Activated CD8-positive, alpha-beta T cell treated with anti-CD3 and anti-CD28 coated beads for 36 hours (primary cell): Measurements from ENCODE around the gene ROCK2. TPM values are rescaled to one million over a fixed set of nuclear protein-coding genes. Genes with fewer than 3 reads are reported as not detected.

Source experiments
- ATAC-seq: fragments of 200-7000 bp; cut with Tn5 transposase; one replicate; pipeline ENCODE4 v1.10.0; 2021; ENCODE audit warnings: mild to moderate bottlenecking, moderate library complexity
- CTCF ChIA-PET: fragments of 350-600 bp; sonication (Branson Sonifier 250); formaldehyde crosslinking; loops from one replicate; lab custom pipeline; 2021; ENCODE audit warnings: antibody characterized with exemption; lab: Charles Lee
- POLR2A ChIA-PET: fragments of 350-600 bp; sonication (Branson Sonifier 250); formaldehyde crosslinking; loops from one replicate; lab custom pipeline; 2021; ENCODE audit warnings: antibody characterized with exemption; lab: Charles Lee
- DNase-seq: peaks from one replicate; pipeline ENCODE4 v3.0.0-alpha.2; 2020
- H3K27ac Mint-ChIP-seq: one replicate; pipeline ENCODE4 v1.8.0; 2021; ENCODE audit warnings: mild to moderate bottlenecking, mixed read lengths
- H3K27me3 Mint-ChIP-seq: one replicate; pipeline ENCODE4 v1.8.0; 2021; ENCODE audit warnings: mixed read lengths
- H3K36me3 Mint-ChIP-seq: one replicate; pipeline ENCODE4 v1.8.0; 2021; ENCODE audit warnings: low read depth, mixed read lengths
- H3K4me1 Mint-ChIP-seq: one replicate; pipeline ENCODE4 v1.8.0; 2021; ENCODE audit warnings: low read depth, mixed read lengths
- H3K4me3 Mint-ChIP-seq: one replicate; pipeline ENCODE4 v1.8.0; 2021; ENCODE audit warnings: mild to moderate bottlenecking, moderate library complexity, mixed read lengths
- H3K9me3 Mint-ChIP-seq: one replicate; pipeline ENCODE4 v1.8.0; 2021; ENCODE audit warnings: mixed read lengths
- intact Hi-C: fragments of 100-400 bp; cut with micrococcal nuclease; formaldehyde crosslinking; loops from one replicate; pipeline ENCODE4 v1.10.0; 2022
- total RNA-seq, 2 experiments: library from RNA; stranded (reverse); gene quantifications; one replicate each; pipeline ENCODE4 v1.2.3, GENCODE V29; 2021
- TF ChIP-seq, protein P1 (sequence below): fragments of 200-600 bp; IDR thresholded peaks from one replicate; pipeline ENCODE4 v1.8.0; 2022; ENCODE audit warnings: antibody characterized with exemption, mild to moderate bottlenecking

The ROCK2 gene
- total RNA-seq, 2 experiments from 2014 or later: 12.7 to 13.9 TPM

DNA sequence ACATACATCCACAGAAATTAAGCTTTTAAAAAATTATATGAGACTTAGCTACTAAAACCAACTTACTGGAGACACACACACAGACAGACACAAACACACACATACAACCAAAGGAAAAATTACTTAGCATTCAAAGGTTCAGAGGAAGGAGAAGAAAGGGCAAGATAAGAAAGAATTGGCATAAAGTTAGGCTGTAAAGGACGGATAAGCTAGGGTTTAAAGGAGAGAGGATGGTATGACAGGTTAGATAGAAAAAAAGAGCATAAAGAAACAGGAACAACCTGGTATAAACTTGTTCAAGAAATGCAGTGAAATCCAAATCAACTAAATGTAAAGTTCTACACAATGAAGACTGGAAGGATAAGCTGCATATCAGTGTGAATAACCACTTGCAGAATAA lies 115.7 kb downstream of the ROCK2 start:
- Mint-ChIP-seq H3K4me1 (no peaks in the 10 kb centered on the region), H3K27ac (no peak overlapping the region), H3K27me3 (no peaks in the 10 kb centered on the region), H3K4me3 (no peak overlapping the region), H3K36me3 (peaks cover 4% of the 10 kb centered on the region), H3K9me3 (no peaks in the 10 kb centered on the region)
- intact Hi-C loops: no loop called here
- no peak for DNase-seq
- no peak for ATAC-seq
- TF ChIP-seq, protein P1, sequence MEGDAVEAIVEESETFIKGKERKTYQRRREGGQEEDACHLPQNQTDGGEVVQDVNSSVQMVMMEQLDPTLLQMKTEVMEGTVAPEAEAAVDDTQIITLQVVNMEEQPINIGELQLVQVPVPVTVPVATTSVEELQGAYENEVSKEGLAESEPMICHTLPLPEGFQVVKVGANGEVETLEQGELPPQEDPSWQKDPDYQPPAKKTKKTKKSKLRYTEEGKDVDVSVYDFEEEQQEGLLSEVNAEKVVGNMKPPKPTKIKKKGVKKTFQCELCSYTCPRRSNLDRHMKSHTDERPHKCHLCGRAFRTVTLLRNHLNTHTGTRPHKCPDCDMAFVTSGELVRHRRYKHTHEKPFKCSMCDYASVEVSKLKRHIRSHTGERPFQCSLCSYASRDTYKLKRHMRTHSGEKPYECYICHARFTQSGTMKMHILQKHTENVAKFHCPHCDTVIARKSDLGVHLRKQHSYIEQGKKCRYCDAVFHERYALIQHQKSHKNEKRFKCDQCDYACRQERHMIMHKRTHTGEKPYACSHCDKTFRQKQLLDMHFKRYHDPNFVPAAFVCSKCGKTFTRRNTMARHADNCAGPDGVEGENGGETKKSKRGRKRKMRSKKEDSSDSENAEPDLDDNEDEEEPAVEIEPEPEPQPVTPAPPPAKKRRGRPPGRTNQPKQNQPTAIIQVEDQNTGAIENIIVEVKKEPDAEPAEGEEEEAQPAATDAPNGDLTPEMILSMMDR: no peak
- ChIA-PET POLR2A (no interaction called here), CTCF (interaction anchor here (1.2 to 1.7 kb wide), 3 partner anchors 96 to 355 kb away, joined by 3 to 7 read pairs (median 5); a partner anchor contains a TSS)

DNA sequence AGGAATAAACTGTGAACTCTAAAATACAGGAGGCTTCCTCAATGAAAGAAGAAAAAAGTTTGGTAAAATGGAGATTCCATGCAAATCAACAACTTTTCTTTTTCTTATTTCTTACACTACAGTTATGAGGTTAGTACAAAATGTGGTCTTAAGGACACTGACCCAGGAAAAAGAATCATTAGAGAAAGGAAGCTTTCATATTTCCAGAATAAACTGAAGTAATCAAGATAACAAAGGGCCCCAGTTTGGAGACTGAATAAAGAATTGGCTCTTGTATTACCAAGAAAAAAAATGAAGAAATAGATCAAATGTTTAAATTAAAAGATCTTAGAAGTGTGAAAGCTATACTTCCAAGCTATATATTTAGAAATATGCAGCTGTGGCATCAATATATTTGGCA lies 116.8 kb downstream of the ROCK2 start:
- H3K27ac Mint-ChIP-seq: no peak overlapping the region
- H3K4me1 Mint-ChIP-seq: no peaks in the 10 kb centered on the region
- DNase-seq (no peak), ATAC-seq (no peak)
- peaks cover 4% of the 10 kb centered on the region for H3K36me3 Mint-ChIP-seq
- H3K4me3 Mint-ChIP-seq: no peak overlapping the region
- H3K27me3 Mint-ChIP-seq: no peaks in the 10 kb centered on the region
- POLR2A ChIA-PET: interaction anchor here (0.7 kb wide), 1 partner anchor 358 kb away, joined by 3 read pairs; no protein-coding TSS in a partner anchor
- CTCF ChIA-PET: interaction anchor here (1.2 to 1.7 kb wide), 3 partner anchors 95 to 356 kb away, joined by 3 to 7 read pairs (median 5); a partner anchor contains a TSS
- TF ChIP-seq, protein P1: no peak
- intact Hi-C loops: no loop called here
- H3K9me3 Mint-ChIP-seq: no peaks in the 10 kb centered on the region

DNA sequence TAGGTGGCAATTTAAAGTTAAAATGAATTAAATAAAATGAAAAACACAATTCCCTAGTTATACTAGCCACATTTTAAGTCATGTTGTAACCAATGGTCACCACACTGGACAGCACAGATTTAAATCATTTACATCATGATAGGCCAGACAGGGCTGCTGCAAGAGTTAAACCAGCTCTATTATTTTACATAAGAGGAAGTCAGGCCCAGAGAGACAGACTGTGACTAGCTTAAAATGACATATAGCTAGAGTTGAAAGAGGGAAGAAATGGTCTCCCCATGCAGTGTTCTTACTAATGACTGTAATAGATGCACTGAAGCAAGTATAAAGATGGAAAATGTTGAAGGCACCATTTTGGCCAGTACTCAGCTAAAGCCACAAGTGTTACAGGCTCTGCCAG lies 119.5 kb downstream of the ROCK2 start:
- no peak overlapping the region for H3K4me3 Mint-ChIP-seq
- H3K27me3 Mint-ChIP-seq: no peaks in the 10 kb centered on the region
- DNase-seq (no peak), ATAC-seq (no peak)
- CTCF ChIA-PET: interaction anchor here (1.3 kb wide), 1 partner anchor 92 kb away, joined by 4 read pairs; a partner anchor contains a TSS
- intact Hi-C loops: no loop called here
- POLR2A ChIA-PET: no interaction called here
- TF ChIP-seq, protein P1: no peak
- H3K36me3 Mint-ChIP-seq: peaks cover 10% of the 10 kb centered on the region
- H3K9me3 Mint-ChIP-seq: no peaks in the 10 kb centered on the region
- no peaks in the 10 kb centered on the region for H3K4me1 Mint-ChIP-seq
- no peak overlapping the region for H3K27ac Mint-ChIP-seq

DNA sequence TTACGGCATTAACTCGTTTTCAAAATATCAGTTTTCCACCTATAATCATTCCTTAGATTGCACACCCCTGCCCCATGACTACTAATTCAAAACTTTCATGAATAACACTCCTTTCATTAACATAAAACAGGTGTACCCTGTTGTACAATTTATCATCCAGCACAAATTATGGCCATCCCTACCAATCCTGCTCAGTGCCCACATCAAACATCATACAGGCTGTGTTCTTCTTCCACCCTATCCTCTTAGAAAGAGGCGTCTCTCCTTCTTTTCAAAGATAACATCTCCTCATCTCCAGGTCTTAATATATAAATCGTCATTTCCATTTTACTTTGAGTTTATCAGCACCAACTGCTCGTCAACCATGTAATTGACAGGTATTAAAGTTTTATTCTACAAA lies 121.6 kb downstream of the ROCK2 start:
- intact Hi-C loops: no loop called here
- ChIA-PET POLR2A (no interaction called here), CTCF (interaction anchor here (1.2 to 1.3 kb wide), 2 partner anchors 90 to 91 kb away, joined by 3 read pairs; a partner anchor contains a TSS)
- no peaks in the 10 kb centered on the region for H3K27me3 Mint-ChIP-seq
- no peak overlapping the region for H3K27ac Mint-ChIP-seq
- H3K36me3 Mint-ChIP-seq: peaks cover 16% of the 10 kb centered on the region
- ATAC-seq (no peak), DNase-seq (no peak)
- H3K4me1 Mint-ChIP-seq: no peaks in the 10 kb centered on the region
- TF ChIP-seq, protein P1: no peak
- H3K9me3 Mint-ChIP-seq: no peaks in the 10 kb centered on the region
- H3K4me3 Mint-ChIP-seq: no peak overlapping the region

DNA sequence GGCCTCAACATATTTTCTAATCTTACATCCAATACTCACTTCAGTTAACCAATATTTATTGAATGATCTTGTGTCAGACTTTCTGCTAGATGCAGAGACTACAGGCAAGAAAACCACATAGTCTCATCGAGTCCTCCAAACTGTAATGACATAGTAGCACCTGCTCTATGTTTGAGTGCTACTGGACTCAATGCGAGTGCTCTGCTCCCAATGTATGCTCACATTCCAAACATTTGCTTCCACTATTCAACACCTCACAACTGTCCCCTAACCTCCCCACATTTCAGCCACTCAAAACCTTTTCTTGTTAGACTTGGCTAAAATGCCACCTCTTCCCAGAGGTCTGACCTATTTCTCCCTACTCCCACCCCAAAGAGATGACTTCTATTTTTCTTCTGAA lies 124.0 kb downstream of the ROCK2 start:
- H3K4me3 Mint-ChIP-seq: no peak overlapping the region
- H3K9me3 Mint-ChIP-seq: no peaks in the 10 kb centered on the region
- ChIA-PET CTCF (no interaction called here), POLR2A (no interaction called here)
- TF ChIP-seq, protein P1: no peak
- intact Hi-C loops: no loop called here
- no peaks in the 10 kb centered on the region for H3K27me3 Mint-ChIP-seq
- H3K36me3 Mint-ChIP-seq: peaks cover 16% of the 10 kb centered on the region
- ATAC-seq (no peak), DNase-seq (no peak)
- no peaks in the 10 kb centered on the region for H3K4me1 Mint-ChIP-seq
- H3K27ac Mint-ChIP-seq: no peak overlapping the region
